ENCODE measurements around the gene RNF13.
A peak's percentile ranks its signal among the peaks of the same experiment; 100 is the strongest.
"Not testable (repeated sequence)": the region's sequence is repeated elsewhere in the genome, so short reads cannot be mapped to it uniquely, and the experiment has no call there.

The RNF13 gene

DNA sequence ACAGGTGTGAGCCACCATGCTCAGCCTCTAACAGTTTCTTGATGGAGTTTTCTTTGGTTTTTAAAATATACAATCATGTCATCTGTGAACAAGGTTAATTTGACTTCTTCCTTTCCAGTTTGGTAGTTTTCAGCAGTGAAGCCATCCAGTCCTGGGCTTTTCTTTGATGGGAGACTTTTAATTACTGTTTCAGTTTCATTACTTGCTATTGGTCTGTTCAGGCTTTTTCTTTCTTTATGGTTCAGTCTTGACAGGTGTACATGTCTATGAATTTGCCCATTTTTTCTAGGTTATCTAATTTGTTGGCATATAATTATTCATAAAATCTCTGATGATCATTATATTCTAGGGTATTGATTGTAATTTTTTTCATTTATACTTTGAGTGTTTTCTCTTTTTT is 120.8 kb downstream of the RNF13 start:
- DNase-seq (ENCODE audit: low read depth in 1 of 2, low spot score in 1 of 2), result no peak
- H3K27ac ChIP-seq (replicated peaks), result no peak overlapping the region
- no peak for TF ChIP-seq POLR2AphosphoS5 (IDR thresholded peaks at IDR 0.05; ENCODE audit: low read depth)
- TF ChIP-seq CTCF (IDR thresholded peaks at IDR 0.05; ENCODE audit: insufficient read depth, low read length), result no peak
- no peak for TF ChIP-seq GABPA (IDR thresholded peaks at IDR 0.05; ENCODE audit: low read depth)
- TF ChIP-seq SPI1 (IDR thresholded peaks at IDR 0.05; ENCODE audit: borderline replicate concordance, low read depth), result no peak
- TF ChIP-seq REST (IDR thresholded peaks at IDR 0.05; ENCODE audit: insufficient replicate concordance, low read depth), result no peak
- no peaks in the 10 kb centered on the region for H3K27me3 ChIP-seq (ENCODE audit: insufficient read depth, poor library complexity, severe bottlenecking)
- H3K4me3 ChIP-seq (replicated peaks; ENCODE audit: insufficient read depth, low read length), result no peak overlapping the region

DNA sequence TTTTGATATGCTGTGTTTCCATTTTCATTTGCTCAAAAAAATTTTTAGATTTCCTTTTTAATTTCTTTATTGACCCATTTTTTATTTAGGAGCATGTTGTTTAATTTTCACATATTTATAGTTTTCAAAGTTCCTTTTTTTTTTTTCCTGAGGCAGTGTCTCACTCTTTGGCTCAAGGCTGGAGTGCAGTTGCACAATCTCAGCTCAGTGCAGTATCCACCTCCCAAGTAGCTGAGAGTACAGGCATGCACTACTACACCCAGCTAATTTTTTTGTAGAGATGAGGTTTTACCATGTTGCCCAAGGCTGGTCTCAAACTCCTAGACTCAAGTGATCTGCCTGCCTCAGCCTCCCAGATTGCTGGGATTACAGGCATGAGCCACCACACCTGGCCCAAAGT is 121.5 kb downstream of the RNF13 start:
- DNase-seq (ENCODE audit: low read depth in 1 of 2, low spot score in 1 of 2), result peak; percentile 15 to 60
- TF ChIP-seq SPI1 (IDR thresholded peaks at IDR 0.05; ENCODE audit: borderline replicate concordance, low read depth), result no peak
- no peak for TF ChIP-seq POLR2AphosphoS5 (IDR thresholded peaks at IDR 0.05; ENCODE audit: low read depth)
- TF ChIP-seq GABPA (IDR thresholded peaks at IDR 0.05; ENCODE audit: low read depth), result no peak
- no peak for TF ChIP-seq CTCF (IDR thresholded peaks at IDR 0.05; ENCODE audit: insufficient read depth, low read length)
- no peak for TF ChIP-seq REST (IDR thresholded peaks at IDR 0.05; ENCODE audit: insufficient replicate concordance, low read depth)
- no peaks in the 10 kb centered on the region for H3K27me3 ChIP-seq (ENCODE audit: insufficient read depth, poor library complexity, severe bottlenecking)
- H3K27ac ChIP-seq (replicated peaks), result no peak overlapping the region
- H3K4me3 ChIP-seq (replicated peaks; ENCODE audit: insufficient read depth, low read length), result no peak overlapping the region

- TF ChIP-seq CTCF (IDR thresholded peaks at IDR 0.05; ENCODE audit: insufficient read depth, low read length), result peak; percentile 56
- no peak for TF ChIP-seq REST (IDR thresholded peaks at IDR 0.05; ENCODE audit: insufficient replicate concordance, low read depth)
- Histone ChIP-seq H3K27me3 (ENCODE audit: insufficient read depth, poor library complexity, severe bottlenecking) (no peaks in the 10 kb centered on the region), H3K4me3 (replicated peaks; ENCODE audit: insufficient read depth, low read length) (no peak overlapping the region), H3K27ac (replicated peaks) (no peak overlapping the region)
- peak; percentile 24 to 41 for DNase-seq (ENCODE audit: low read depth in 1 of 2, low spot score in 1 of 2)
These were observed 123.8 kb downstream of the RNF13 start for GRCh38 chr3:149936812-149937230.

- not testable (repeated sequence) for H3K4me3 ChIP-seq (replicated peaks; ENCODE audit: insufficient read depth, low read length); H3K27ac ChIP-seq (replicated peaks); DNase-seq (ENCODE audit: low read depth in 1 of 2, low spot score in 1 of 2); H3K27me3 ChIP-seq (ENCODE audit: insufficient read depth, poor library complexity, severe bottlenecking)
These were observed 125.5 kb downstream of the RNF13 start for GRCh38 chr3:149938392-149939055.

Measured in HL-60 (cell line).